HG03469 (cell line): ENCODE data around the gene RAB11A.

Source experiments
- ATAC-seq: cut with Tn5 transposase; IDR thresholded peaks from one replicate; pipeline ENCODE4 v1.9.1; 2021; ENCODE audit warnings: mild to moderate bottlenecking, moderate library complexity, moderate number of reproducible peaks; ENCODE audit not compliant: unreplicated experiment

RAB11A gene

DNA sequence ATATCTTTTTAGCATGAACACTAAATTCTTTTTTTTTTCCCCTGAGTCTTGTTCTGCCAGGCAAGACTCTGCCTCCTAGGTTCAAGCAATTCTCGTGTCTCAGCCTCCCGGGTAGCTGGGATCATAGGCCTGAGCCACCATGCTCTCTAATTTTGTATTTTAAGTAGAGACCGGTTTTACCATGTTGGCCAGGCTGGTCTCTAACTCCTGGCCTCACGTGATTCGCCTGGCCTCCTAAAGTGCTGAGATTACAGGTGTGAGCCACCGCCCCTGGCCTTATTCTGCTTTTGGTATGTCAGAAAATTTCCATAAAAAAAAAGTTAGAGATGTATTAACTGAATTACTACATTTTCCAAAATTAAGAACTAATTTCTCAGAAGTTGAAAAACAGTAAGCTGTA is 14.3 kb downstream of the RAB11A start:
- no peak for ATAC-seq

DNA sequence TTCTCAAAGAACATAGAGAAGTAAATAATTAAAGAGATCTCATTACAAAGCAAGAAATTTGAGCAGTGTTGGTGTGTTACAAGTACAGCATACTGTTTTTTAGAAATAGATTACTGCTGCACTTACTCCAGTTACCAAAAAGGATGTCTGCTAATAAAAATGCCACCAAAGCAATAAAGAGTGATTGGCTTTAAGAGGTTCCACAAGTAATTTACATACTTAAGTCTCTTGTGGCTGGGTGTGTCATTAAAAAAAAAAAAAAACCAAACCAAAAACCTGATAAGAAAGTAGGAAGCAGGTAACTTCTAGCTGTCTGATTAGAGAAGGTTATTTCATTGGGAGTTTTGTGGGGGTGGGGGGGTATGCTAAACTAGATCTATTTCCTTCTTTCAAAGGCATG is 15.2 kb downstream of the RAB11A start:
- ATAC-seq, result no peak

DNA sequence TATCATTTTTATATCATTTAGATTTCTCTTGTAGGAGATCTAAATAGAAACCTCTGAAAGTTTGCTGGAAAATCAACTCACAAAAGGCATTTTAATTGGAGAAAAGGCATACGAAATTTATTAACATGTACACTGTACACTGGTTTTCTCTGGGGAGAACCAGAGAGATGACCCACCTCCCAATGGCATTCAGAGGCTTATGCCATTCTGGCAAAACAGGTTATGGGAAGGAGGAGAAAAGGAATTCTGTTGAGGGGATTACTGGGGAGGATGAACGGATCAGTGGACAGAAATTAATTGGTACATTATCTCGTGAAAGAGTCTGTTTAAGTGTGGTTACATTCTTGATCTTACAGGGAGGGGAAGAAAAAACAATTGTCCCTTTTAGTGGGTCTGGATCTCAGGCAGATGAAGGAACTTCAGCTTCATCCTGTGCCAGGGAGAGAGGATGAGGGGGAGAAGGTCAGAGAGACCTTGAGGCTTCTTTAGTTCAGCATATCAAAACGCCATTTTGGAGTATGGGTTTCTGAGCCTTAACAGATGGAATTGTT is 16.5 kb downstream of the RAB11A start:
- ATAC-seq, result no peak

DNA sequence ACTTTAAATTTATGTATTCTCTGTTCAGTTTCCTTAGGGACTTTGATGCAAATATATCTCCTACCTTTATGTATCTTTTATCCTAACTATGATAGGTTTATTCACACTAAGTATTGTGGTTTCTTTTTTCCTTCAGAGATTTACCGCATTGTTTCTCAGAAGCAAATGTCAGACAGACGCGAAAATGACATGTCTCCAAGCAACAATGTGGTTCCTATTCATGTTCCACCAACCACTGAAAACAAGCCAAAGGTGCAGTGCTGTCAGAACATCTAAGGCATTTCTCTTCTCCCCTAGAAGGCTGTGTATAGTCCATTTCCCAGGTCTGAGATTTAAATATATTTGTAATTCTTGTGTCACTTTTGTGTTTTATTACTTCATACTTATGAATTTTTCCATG is 18.3 kb downstream of the RAB11A start:
- no peak for ATAC-seq

DNA sequence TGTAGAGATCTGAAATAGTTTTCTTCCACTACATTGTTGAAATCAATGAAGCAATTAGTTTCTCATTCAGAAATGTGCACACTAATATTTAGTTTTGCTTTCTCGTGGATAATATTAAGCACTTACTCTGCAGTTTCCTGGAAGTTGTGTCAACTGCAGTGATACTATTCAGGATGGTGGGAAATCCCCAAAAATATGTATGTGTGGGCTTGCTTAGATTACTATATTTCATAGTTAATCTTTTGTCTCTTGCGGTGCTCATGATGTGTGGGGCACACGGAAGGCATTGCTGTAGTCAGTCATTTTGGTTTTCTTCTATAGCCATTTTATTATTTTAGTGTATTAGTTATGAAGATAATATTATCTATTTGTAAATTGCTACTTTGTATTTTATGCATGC is 19.7 kb downstream of the RAB11A start:
- no peak for ATAC-seq

DNA sequence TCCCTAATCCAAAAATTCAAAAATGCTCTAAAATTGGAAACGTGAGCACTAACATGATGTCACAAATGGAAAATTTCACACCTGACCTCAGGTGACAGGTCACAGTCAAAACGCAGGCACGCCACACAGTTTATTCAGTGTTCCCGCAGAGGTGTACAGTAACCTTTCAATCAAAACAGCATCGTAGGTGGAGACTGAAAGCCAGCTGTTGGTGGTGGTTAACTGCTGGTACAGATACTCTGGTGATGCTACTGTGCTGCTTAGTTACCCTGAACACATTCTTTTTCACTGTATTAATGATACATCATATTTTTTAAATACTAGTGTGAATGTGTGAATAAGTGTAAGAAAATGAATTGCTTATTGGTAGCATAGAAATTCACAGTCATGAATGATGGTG is 23.8 kb downstream of the RAB11A start:
- ATAC-seq, result no peak

DNA sequence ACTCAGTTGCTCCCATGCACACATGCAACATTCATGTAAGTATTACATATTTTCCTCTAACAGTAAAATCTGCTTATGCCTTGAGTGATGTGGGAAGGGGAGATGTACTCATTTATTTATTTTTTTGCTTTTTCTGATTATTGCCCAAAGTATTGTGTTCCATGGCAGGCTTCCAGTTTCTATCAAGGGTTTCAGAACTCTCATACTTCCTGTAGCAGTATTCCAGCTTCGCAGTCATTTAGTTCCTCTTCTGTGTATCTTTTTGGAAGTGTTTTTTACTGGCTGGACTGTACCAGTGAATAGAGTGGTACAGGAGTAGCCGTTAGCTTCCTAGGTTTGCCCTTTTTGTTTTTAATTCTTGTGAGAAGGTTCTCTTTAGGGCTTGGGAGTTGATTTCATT is 26.9 kb downstream of the RAB11A start:
- ATAC-seq, result no peak

DNA sequence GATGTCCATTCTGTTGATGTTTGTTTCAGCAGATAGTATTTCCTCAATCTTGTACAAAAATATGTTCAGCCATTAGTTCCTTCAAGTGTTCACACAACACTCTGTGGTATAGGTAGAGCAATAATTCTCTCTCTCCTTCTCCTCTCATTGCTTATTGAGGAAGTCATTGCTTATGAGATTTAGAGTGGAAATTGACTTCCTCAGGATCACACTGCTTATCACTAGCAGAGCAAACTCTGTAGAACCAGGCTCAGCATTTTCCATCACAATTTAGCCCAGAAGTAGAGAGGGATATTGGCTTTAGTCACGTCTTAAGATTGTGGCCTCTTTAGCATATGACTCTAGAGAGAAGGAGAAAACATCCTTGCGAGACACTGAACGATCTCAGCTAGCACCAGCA is 31.2 kb downstream of the RAB11A start:
- no peak for ATAC-seq

DNA sequence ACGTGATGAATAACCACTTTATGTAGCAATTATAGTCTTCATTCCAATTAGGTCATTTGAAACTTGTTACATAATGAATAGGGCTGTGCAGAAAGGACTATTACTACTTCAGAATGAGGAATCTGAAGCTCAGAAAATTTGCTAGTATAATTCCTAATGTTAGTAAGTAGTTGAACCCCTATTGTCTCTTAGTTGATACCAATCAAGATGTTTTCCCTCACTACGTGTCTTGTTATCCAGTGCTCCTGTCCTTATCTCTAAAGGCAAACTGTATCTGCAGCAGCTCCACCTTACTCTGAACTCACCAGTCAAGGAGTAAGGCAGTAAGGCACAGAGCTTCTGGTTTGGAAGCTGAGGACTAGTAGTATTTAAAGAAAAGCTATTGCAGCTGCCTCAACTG is 32.0 kb downstream of the RAB11A start:
- no peak for ATAC-seq

DNA sequence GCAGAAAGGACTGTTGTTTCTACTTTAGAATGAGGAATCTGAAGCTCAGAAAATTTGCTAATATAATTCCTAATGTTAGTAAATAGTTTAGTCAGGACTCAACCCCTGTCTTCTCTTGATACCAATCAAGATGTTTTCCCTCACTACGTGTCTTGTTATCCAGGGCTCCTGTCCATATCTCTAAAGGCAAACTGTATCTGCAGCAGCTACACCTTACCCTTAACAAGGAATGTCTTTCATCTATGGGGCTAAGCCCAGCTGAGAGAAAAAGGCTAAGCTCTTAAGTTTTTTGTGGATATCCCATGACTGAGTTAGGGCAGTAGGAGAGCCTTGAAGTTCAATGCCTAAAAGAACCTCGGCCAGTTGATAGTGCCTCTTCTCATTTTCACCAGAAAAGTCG is 32.5 kb downstream of the RAB11A start:
- no peak for ATAC-seq

DNA sequence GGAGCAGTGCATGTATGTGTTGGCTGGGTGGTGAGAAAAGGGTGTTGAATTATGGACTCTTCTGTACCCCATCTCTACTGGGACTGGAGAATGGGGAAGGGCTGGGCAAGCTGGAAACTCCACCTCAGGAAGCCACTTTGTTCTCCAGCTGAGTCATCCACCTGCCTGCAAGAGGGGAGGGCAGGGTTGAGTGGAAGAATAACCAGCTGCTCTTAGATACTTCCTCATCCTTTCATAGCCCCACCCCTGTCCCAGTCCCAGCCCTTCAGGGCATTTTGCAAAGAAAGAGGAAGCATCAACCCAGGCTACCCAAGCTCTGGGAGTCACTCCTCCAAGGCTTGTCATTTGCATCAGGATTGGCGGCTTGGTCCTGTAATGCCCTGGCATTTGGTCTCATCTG is 33.1 kb downstream of the RAB11A start:
- ATAC-seq, result no peak

DNA sequence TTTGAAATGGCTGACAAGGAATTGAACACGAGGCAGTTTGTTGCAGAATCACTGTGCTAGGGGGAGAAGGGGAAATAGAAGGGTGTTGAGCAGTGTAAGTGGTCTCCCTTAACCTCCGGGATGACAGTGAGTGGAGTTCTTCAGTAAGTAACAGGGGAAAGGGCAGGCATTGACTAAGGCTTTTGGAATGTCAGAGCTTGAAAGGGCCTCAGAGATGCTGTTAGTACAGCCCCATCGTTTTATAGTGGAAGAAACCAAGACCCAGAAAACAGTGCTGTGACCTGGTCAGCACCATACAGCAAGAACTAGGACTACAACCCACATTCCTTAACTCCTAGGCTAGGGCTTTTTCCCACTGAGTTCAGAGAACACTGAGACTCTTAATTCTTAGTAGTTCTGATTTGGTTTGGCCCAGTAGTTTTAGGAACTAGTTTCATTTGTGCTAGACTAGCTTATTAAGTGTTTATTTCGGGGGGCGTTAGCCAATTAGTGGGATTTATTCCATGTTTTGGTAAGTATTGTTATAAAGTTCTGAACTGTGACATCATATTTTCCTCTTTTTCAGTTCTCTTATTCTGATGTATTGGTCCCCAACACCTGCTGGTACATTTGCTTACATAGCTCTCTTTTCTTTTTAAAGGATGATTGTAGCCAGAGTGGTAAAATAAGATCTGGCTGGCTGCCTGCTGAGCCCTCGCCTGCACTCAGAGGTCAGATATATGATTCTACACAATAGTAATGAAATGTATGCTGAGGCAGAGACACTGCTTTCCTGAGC is 34.2 kb downstream of the RAB11A start:
- no peak for ATAC-seq

DNA sequence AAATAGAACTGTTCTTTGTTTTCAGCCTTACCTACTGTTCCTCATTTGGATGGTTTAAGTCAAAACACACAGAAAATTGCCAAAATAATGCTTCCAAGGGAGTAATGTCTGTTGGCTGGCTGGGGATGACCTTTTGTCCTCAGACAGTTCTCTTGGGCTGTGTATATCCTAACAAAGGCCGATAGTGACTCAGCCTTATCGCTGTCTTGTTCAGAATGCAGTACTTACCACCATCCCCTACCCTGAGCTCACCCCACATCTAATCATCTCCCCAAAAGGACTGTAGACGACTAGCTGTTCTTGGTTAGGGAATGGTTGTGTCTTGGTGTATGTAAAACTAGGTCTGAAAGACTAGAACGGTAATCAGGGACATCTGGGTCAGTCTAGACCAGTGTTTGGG is 35.0 kb downstream of the RAB11A start:
- no peak for ATAC-seq

DNA sequence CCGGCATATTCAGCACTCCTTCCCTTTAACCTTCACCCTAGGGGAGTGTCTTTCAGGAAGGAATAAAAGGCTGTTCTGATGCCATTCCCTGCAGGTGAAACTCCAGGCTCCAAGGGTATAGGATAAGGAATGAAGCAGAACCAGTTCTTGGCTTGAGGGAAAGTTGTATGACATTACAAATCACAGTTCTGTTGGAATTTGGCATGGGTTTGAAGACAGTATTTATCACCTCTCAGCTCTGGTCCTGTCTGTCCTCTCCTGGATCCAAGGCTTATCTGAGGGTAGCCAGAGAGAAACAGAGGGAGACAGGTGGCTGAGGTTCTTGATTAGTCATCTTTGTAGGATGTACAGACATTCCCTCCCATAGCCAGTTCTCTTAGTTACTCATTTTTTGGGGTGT is 37.1 kb downstream of the RAB11A start:
- ATAC-seq, result no peak

DNA sequence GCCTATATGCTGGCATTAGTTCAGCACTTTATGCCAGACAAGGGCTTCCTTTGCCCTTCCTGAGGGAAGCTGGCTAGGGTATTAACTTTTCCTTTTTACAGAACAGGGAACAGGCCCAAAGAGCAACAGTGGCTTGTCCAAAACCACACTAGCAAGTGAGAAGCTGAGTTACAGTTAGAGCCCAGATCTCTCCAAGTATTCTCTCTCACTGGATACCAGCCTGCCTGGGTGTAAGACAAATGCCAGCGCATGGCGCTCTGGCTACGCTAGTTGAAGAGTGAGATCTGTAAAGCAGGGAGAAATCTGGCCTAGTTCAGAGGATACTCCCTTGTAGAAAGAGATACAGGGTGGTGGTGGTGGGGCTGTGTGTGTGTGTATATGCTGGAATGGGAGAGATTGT is 38.4 kb downstream of the RAB11A start:
- no peak for ATAC-seq

DNA sequence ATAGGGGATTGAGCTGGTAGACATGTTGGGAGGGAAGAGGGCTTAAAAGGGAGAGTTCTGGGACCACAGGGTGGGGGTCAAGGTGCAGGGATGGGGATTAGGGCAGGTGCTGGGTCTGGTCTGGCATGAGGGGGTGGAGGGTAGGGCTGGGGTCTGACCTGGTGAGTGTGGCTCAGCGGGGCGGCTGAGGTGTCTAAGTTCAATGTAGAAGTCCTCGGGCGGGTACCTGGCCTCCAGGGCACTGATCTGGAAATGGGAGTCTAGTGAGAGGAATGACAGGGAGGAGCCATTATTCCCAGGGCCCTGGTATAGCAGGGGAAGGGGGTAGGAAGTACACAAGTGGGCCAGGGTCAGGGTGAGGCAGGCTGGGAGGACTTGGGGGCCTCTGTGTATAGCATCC is 39.6 kb downstream of the RAB11A start:
- no peak for ATAC-seq

DNA sequence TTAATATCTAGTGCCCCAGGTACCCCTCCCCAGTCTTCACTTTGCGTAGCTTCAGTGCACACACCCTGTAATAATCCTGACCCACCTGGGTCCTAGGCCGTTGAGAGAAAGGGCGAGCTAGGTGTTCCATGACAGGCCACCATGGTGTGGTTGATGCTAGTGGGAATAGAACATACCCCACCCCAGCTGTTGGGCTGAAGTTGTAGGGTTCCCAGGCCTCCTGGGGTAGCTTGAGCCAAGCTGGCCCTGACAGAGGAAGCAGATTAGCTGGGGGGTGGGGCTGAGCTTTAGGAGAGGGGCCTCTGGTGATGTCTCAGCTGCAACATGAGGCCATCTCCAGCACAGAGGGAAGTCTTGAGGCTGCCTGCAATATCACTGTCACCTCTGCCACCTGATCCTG is 40.5 kb downstream of the RAB11A start:
- no peak for ATAC-seq

DNA sequence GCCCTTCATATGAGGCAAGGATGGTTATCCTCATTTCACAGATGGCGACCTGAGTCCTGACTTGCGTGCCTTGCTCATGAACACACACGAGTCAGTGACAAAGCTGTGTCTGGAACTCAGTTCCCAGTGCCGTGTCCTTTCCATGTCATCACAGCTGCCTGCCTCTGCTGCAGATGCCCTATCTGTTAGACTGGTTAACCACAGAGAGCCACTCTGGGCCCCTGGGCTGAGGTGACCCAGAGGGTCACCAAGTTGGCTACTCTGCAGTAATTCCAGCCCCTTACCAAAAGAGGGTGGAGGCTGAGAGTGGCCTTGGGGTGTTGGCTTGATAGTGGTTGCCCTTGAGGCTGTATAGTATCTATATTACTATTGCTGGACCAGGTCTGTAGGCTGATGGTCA is 41.0 kb downstream of the RAB11A start:
- ATAC-seq, result no peak

DNA sequence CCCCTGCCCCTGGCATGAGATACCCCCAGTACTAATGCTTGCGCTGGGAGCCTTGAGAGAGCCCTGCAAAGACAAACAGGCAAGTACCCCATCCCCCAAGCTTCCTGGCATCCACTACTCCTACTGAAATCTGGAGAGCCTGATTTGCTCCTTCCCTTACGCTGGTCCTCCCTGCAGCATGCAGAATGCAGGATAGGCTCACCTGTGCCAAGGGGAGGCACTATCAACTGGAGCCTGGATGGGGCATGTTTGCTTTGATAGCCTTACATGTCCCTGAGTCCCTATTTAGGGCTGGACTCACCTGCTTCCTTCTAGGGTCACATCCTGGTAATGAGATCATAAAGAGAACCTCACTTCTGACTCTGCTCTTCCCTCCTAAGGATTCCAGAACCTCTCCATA is 42.9 kb downstream of the RAB11A start:
- ATAC-seq, result no peak

DNA sequence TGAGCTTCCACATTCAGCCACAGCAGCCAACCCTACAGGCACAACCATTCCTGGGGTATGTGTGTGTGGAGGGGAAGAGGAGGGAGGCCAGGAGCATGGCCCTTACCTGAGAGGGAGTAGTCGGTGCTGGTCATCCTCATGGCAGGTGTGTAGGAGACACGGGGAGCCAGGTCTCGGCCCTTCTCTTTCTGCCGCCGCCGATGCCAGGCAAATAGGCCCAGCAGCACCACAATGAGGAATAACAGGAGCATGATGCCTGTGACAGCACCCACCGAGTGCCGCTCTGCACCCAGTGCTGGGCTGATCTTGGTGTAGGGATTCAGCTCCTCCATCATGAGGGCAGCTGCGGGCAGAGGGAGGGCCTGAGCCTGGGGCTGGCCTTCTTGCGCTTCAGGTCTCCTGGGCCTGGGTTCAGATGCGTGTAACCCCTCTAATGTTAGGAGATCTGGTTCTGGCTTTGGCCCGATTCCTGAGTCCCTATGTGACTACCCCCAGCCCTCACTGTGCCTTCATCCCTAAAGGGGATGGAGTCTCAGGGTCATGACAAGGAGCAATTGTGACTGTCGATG is 44.4 kb downstream of the RAB11A start:
- no peak for ATAC-seq

DNA sequence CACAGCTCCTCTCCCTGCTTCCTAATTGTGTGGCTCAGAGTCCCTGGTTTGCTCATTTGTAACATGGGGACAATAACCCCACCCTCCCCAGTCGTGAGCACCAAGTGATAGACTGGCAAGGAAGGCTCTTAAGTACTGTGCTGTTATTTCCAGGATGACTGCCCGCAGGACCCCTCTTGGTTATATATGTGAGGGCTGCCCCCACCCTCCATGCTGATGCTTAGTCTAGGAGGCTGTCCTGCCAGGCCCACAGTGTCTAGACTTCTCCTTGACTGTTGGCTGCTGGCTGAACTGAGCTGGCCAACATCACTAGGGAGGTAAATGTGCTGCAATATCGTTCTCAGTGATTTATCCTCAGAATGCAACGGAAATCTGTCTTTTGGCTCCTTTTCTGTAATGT is 45.1 kb downstream of the RAB11A start:
- ATAC-seq, result no peak
